ENCODE measurements around the gene PPM1J. TPM values are rescaled to one million over a fixed set of nuclear protein-coding genes. Genes with fewer than 3 reads are reported as not detected.

PPM1J gene
- total and polyA plus RNA-seq, 2 of the 13 experiments (the other 11 are each of a cell fraction or from before 2014, with no cell fraction given) = 0.07 to 0.22 TPM

- TF ChIP-seq, protein P1, sequence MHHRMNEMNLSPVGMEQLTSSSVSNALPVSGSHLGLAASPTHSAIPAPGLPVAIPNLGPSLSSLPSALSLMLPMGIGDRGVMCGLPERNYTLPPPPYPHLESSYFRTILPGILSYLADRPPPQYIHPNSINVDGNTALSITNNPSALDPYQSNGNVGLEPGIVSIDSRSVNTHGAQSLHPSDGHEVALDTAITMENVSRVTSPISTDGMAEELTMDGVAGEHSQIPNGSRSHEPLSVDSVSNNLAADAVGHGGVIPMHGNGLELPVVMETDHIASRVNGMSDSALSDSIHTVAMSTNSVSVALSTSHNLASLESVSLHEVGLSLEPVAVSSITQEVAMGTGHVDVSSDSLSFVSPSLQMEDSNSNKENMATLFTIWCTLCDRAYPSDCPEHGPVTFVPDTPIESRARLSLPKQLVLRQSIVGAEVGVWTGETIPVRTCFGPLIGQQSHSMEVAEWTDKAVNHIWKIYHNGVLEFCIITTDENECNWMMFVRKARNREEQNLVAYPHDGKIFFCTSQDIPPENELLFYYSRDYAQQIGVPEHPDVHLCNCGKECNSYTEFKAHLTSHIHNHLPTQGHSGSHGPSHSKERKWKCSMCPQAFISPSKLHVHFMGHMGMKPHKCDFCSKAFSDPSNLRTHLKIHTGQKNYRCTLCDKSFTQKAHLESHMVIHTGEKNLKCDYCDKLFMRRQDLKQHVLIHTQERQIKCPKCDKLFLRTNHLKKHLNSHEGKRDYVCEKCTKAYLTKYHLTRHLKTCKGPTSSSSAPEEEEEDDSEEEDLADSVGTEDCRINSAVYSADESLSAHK (CRISPR knock-in tag; IDR thresholded peaks at IDR 0.05; ENCODE audit: borderline replicate concordance) = no peak
- TF ChIP-seq MAZ (IDR thresholded peaks at IDR 0.05; ENCODE audit: borderline replicate concordance, low read depth, low read length) (no peak), MAZ (CRISPR knock-in tag; IDR thresholded peaks at IDR 0.05; ENCODE audit: low read depth) (no peak)
Measured at GRCh38 chr1:112701227-112702066, 13.7 kb downstream of the PPM1J start (continued).

DNA sequence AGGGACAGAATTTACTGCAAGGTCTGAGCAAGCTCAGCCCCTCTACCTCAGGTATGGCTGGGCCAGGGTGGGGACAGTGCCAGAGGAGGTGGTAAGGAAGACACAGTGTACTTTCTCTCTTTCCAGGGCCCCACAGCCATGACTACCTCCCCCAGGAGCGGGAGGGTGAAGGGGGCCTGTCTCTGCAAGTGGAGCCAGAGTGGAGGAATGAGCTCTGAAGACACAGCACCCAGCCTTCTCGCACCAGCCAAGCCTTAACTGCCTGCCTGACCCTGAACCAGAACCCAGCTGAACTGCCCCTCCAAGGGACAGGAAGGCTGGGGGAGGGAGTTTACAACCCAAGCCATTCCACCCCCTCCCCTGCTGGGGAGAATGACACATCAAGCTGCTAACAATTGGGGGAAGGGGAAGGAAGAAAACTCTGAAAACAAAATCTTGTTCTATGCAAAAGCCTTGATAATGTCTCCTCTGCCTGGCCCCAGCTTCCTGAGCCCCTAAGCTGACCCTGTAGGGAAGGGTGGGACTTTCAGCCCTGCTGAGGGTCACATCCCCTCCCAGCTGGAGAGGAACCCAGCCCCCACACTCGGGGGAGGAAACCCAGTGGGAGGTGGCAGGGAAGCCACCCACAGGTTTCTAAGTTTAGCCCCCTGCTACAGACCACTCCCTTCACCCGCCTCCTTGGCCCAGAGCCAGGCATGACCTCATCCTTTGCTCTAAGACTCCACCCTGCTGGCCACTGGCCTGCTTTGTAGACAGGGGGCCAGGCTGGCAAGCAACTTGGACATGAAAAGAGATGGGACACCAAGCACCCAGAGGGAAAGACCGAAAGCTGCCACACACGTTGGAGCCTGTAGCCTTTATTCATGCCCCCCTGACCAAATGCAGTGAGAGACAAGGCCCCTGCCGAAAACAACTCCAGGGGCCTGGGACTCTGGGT, 14.6 kb downstream of the PPM1J start:
- CTCF ChIA-PET (ENCODE audit: low intra/inter-chr PET ratio, low total read pairs) = no interaction called here
- in situ Hi-C loops (cut with HindIII; ENCODE audit: extremely low pct_ligation_motif_present, low pct_unique_long_range_greater_than_20kb) = loop anchor here (10.0 to 25.0 kb wide), 2 partner anchors 196 to 337 kb away; partner anchors contain the start of gene WNT2B
- no TSS peak for BruUV-seq (replicated peaks)
- TF ChIP-seq ZNF670 (CRISPR knock-in tag; IDR thresholded peaks at IDR 0.05; ENCODE audit: borderline replicate concordance) (0 out of 2 replicates have a peak, but pooled peaks have one; percentile 13), PHB2 (IDR thresholded peaks at IDR 0.05; ENCODE audit: partially characterized antibody) (no peak), ZNF552 (CRISPR knock-in tag; IDR thresholded peaks at IDR 0.05; ENCODE audit: borderline replicate concordance) (no peak), NRL (CRISPR knock-in tag; IDR thresholded peaks at IDR 0.05; ENCODE audit: borderline replicate concordance) (no peak), ZNF883 (CRISPR knock-in tag; IDR thresholded peaks at IDR 0.05; ENCODE audit: not compliant biosample characterization) (peak; percentile 15), ZNF317 (CRISPR knock-in tag; IDR thresholded peaks at IDR 0.05) (no peak), RFX5 (IDR thresholded peaks at IDR 0.05; ENCODE audit: low read depth, low read length) (no peak), ZBTB1 (CRISPR knock-in tag; IDR thresholded peaks at IDR 0.05; ENCODE audit: borderline replicate concordance) (no peak), ZNF558 (CRISPR knock-in tag; IDR thresholded peaks at IDR 0.05; ENCODE audit: borderline replicate concordance) (no peak), NCOR1 (IDR thresholded peaks at IDR 0.05; ENCODE audit: borderline replicate concordance, low read length) (peak; percentile 29; the same call in 1 of the 2 replicates), CHD4 (IDR thresholded peaks at IDR 0.05; ENCODE audit: borderline replicate concordance, low read length) (peak; percentile 58; the same call in 1 of the 2 replicates), HDAC6 (IDR thresholded peaks at IDR 0.05; ENCODE audit: low read depth, low read length) (no peak)
- TF ChIP-seq, protein P2, sequence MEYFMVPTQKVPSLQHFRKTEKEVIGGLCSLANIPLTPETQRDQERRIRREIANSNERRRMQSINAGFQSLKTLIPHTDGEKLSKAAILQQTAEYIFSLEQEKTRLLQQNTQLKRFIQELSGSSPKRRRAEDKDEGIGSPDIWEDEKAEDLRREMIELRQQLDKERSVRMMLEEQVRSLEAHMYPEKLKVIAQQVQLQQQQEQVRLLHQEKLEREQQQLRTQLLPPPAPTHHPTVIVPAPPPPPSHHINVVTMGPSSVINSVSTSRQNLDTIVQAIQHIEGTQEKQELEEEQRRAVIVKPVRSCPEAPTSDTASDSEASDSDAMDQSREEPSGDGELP (IDR thresholded peaks at IDR 0.05; ENCODE audit: borderline replicate concordance, low read depth) = peak; percentile 87

More for the DNA sequence above, 14.6 kb downstream of the PPM1J start:
- Histone ChIP-seq H3K4me3 (replicated peaks in 1 of 3; ENCODE audit: insufficient read depth in 1 of 3, low read depth in 2 of 3, low read length in 3 of 3) (peak overlapping the region in 1 of 3 experiments; percentile 26; a peak in 1 of 6 replicates), H2AFZ (ENCODE audit: low read length) (no peak overlapping the region), H3K9ac (ENCODE audit: insufficient read depth, low read depth, low read length) (peak overlapping the region; percentile 61; the same call in 1 of the 2 replicates), H3K27ac (ENCODE audit: extremely low read length, insufficient read depth, low read length) (peak overlapping the region; percentile 93), H3K27me3 (ENCODE audit: control insufficient read depth in 1 of 2, insufficient read depth in 2 of 2, low read length in 2 of 2) (no peaks in the 10 kb centered on the region; a peak in 1 of 5 replicates), H3K4me1 (ENCODE audit: insufficient read depth, low read length) (peaks cover 81% of the 10 kb centered on the region), H3K9me3 (ENCODE audit: low read length) (no peaks in the 10 kb centered on the region), H3K4me2 (ENCODE audit: low read depth, low read length) (peak overlapping the region; percentile 36), H3K79me2 (ENCODE audit: insufficient read depth, low read length) (peaks cover 12% of the 10 kb centered on the region), H3K36me3 (replicated peaks in 1 of 2; ENCODE audit: control insufficient read depth in 1 of 2, insufficient read depth in 2 of 2, low read length in 2 of 2) (peaks cover 11 to 49% of the 10 kb centered on the region in 2 experiments), H4K20me1 (ENCODE audit: insufficient read depth, low read length) (no peaks in the 10 kb centered on the region)
- ATAC-seq = peak; percentile 58
- POLR2A ChIA-PET = interaction anchor here (0.8 to 9.2 kb wide), 9 partner anchors 15 to 310 kb away, joined by 3 to 251 read pairs (median 4); partner anchors contain the start of genes CAPZA1, MOV10, PPM1J and ST7L
- 42% methylated on average over 7 of the region's 7 CpGs for WGBS (ENCODE audit: low lambda C conversion rate)
- peak; percentile 81 for FAIRE-seq
- DNase-seq (ENCODE audit: low spot score) = peak; percentile 90
- intact Hi-C loops (cut with micrococcal nuclease; ENCODE audit: unreplicated experiment) = no loop called here

Measured in HepG2 (cell line).